Breast epithelium (tissue), 4 donors: ENCODE measurements around the gene SLC39A7. TPM values are rescaled to one million over a fixed set of nuclear protein-coding genes. Genes with fewer than 3 reads are reported as not detected.

ENCODE experiments used
- DNase-seq, 2 donors: peaks; one replicate each; pipeline ENCODE4 v3.0.0-alpha.2; 2019; ENCODE audit warnings: low spot score in 2 of 2
- H3K27ac ChIP-seq, 2 donors: fragments of 200-600 bp; sonication (generic) in 1 of 2; one replicate each; pipeline ENCODE4 v1.5.1; 2016 to 2019; ENCODE audit warnings: mild to moderate bottlenecking in 1 of 2
- H3K27me3 ChIP-seq, 2 donors: fragments of 200-600 bp; sonication (generic) in 1 of 2; one replicate each; pipeline versions ENCODE4 v1.5.1 to v1.6.0; 2017 to 2019; ENCODE audit warnings: control low read depth in 1 of 2, mild to moderate bottlenecking in 1 of 2
- H3K36me3 ChIP-seq: fragments of 200-600 bp; one replicate; pipeline ENCODE4 v1.5.1; 2019
- H3K4me1 ChIP-seq, 2 donors: fragments of 200-600 bp; sonication (generic); one replicate each; pipeline ENCODE4 v1.5.1; 2016 to 2019; ENCODE audit warnings: control low read depth in 1 of 2
- H3K4me3 ChIP-seq, 3 donors: fragments of 200-600 bp; sonication (generic); 1 replicate in 2 of 3; 2 replicates in 1 of 3; pipeline ENCODE4 v1.5.1; 2016 to 2019; ENCODE audit warnings: mild to moderate bottlenecking in 3 of 3, moderate library complexity in 2 of 3
- H3K9me3 ChIP-seq, 2 donors: fragments of 200-600 bp; sonication (generic) in 1 of 2; one replicate each; pipeline ENCODE4 v1.5.1; 2016 to 2019; ENCODE audit warnings: control low read depth in 1 of 2
- CTCF ChIP-seq, 3 donors: fragments of 450-650 bp; IDR thresholded peaks; one replicate each; pipeline ENCODE4 v1.5.1; 2016 to 2017; ENCODE audit warnings: antibody characterized with exemption in 3 of 3, mild to moderate bottlenecking in 3 of 3, moderate library complexity in 3 of 3
- POLR2A ChIP-seq: fragments of 450-650 bp; IDR thresholded peaks from one replicate; pipeline ENCODE4 v1.6.1; 2016; ENCODE audit warnings: antibody characterized with exemption, mild to moderate bottlenecking, moderate library complexity
- POLR2AphosphoS5 ChIP-seq, 3 donors: sonication (generic); formaldehyde crosslinking; IDR thresholded peaks; one replicate each; pipeline ENCODE4 v1.6.1; 2017; ENCODE audit warnings: antibody characterized with exemption in 3 of 3
- intact Hi-C: fragments of 100-400 bp; cut with DNase I; formaldehyde crosslinking; loops from one replicate; pipeline ENCODE4 v1.15.1; 2023; ENCODE audit warnings: low total_unique reads
- total RNA-seq, 3 donors: library from RNA; depleted of rRNA; stranded (reverse); fragments of >200 nt; gene quantifications; one replicate each; pipeline ENCODE4 v1.1.0, GENCODE V29; 2016

SLC39A7 gene
- total RNA-seq, 3 donors from 2014 or later: 55.0 to 79.3 (median 74.1) TPM

- Histone ChIP-seq H3K9me3 (no peaks in the 10 kb centered on the region), H3K36me3 (no peaks in the 10 kb centered on the region), H3K4me3 (no peak overlapping the region), H3K4me1 (no peaks in the 10 kb centered on the region), H3K27ac (no peak overlapping the region), H3K27me3 (no peaks in the 10 kb centered on the region)
- intact Hi-C loops: no loop called here
- TF ChIP-seq CTCF (IDR thresholded peaks at IDR 0.05): no peak
- TF ChIP-seq POLR2AphosphoS5 (IDR thresholded peaks at IDR 0.05): no peak
- no peak for TF ChIP-seq POLR2A
- DNase-seq: peak in 1 of 2 donors; percentile 40
These were observed 30.3 kb upstream of the SLC39A7 start for GRCh38 chr6:33170176-33171015.

DNA sequence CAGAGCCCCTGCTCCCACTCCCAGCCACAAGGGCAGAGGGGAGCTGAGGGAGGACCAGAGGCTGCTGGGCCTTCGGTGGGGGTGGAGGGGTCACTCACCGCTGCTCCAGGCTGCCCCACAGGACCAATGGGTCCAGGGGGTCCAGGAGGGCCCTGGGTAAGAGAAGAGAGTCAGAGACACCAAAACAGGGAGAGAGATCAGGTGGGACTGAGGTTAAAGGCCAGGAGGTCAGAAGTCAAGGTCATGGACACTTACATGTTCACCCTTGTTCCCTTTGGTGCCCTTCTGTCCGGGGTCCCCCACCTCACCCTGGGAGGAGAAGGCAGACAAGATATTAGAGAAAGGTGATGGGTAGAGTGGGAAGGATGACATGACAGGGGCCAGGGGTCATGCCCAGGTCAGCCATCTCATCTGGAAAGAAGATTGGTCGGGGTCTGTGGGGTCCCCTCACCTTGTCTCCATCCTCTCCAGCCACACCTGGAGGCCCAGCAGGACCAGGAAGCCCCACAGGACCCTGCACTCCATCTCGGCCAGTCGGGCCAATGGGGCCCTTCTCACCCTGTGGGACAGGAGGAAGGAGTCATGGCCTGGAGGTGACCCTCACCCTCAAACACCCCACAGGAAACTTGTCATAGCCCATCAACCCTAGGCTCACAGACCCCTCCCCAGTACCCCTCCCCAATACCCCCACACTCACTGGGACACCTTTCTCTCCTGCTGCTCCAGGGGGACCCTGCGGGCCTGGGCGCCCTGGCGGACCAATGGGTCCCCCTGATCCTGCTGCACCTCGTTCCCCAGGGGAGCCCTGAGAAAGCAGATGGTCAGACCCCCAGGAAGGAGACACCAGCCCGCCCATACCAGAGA lies 29.4 kb upstream of the SLC39A7 start:
- intact Hi-C loops: no loop called here
- Histone ChIP-seq H3K27ac (no peak overlapping the region), H3K36me3 (no peaks in the 10 kb centered on the region), H3K27me3 (no peaks in the 10 kb centered on the region), H3K4me3 (no peak overlapping the region), H3K4me1 (no peaks in the 10 kb centered on the region), H3K9me3 (no peaks in the 10 kb centered on the region)
- peak in 1 of 2 donors; percentile 47 for DNase-seq
- no peak for TF ChIP-seq POLR2A
- TF ChIP-seq CTCF (IDR thresholded peaks at IDR 0.05): no peak
- no peak for TF ChIP-seq POLR2AphosphoS5 (IDR thresholded peaks at IDR 0.05)

- H3K27ac ChIP-seq: no peak overlapping the region
- TF ChIP-seq POLR2A: no peak
- TF ChIP-seq CTCF (IDR thresholded peaks at IDR 0.05): no peak
- TF ChIP-seq POLR2AphosphoS5 (IDR thresholded peaks at IDR 0.05): no peak
- no peaks in the 10 kb centered on the region for H3K36me3 ChIP-seq
- no peaks in the 10 kb centered on the region for H3K27me3 ChIP-seq
- no peaks in the 10 kb centered on the region for H3K4me1 ChIP-seq
- DNase-seq: peak in 1 of 2 donors; percentile 9
- H3K4me3 ChIP-seq: no peak overlapping the region
- intact Hi-C loops: no loop called here
- no peaks in the 10 kb centered on the region for H3K9me3 ChIP-seq
These were observed 28.6 kb upstream of the SLC39A7 start for GRCh38 chr6:33171880-33172687.

DNA sequence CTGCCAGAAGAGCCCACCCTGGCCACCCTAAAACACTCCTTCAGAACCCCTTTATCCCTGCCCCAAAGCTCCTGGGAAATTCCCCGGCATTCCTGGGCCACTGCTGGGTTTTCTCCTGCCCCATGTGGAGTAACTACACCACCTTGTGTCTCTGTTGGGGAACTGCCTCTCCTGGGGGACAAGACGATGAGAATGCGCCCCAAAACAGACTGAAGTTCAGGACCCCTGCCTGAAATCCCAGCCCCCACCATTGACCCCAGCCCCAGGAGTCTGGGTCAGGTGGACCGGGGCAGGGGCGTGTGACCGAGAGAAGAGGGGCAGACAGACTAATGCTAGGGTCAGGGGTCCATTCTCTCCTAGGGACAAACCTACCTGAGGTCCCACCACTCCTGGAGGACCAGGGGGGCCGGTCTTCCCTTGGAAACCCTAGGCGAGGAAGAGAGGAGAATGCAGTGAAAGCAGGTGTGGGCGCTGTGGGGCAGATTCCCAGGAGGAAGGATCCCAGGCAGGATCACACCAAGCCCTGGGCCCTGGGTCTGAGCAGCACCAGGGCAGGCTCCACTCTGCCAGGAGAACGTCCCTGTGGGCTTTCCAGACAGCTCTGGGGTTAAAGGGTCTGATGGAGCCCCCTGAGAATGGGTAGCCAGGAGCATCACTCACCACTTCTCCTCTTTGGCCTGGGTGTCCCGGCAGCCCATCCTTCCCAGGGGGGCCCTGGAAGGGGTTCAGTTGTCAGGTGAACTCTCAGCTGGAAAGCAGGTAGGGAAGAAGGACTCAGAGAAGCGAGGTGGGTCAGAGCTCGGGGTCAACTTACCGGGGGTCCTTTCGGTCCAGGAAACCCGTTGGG lies 27.8 kb upstream of the SLC39A7 start:
- no peak overlapping the region for H3K4me3 ChIP-seq
- peak in 1 of 2 donors; percentile 45 for DNase-seq
- no peak overlapping the region for H3K27ac ChIP-seq
- no peaks in the 10 kb centered on the region for H3K4me1 ChIP-seq
- no peaks in the 10 kb centered on the region for H3K9me3 ChIP-seq
- H3K27me3 ChIP-seq: no peaks in the 10 kb centered on the region
- no peaks in the 10 kb centered on the region for H3K36me3 ChIP-seq
- intact Hi-C loops: no loop called here
- TF ChIP-seq POLR2AphosphoS5 (IDR thresholded peaks at IDR 0.05) (no peak), CTCF (IDR thresholded peaks at IDR 0.05) (peak in 1 of 3 donors; percentile 58)
